ENCODE results near the gene STXBP1.

GRCh38 chr9:127664324-127664677 lies 52.2 kb downstream of the STXBP1 start:
- TF ChIP-seq CTCF (conservative IDR thresholded peaks at IDR 0.05 in 1 of 2, IDR thresholded peaks at IDR 0.05 in 1 of 2; ENCODE audit: low read depth in 1 of 2, low read length in 2 of 2), result no peak
- TF ChIP-seq EZH2 (IDR thresholded peaks at IDR 0.05; ENCODE audit: low read length, missing control alignments), result no peak

Data from fibroblast of lung (primary cell).